Measurements from ENCODE around the gene STON2.
"Not testable (repeated sequence)": the region's sequence is repeated elsewhere in the genome, so short reads cannot be mapped to it uniquely, and the experiment has no call there.

Gene STON2

GRCh38 chr14:81430235-81430634 lies 30.1 kb upstream of the STON2 start:
- H3K4me3 ChIP-seq (ENCODE audit: insufficient read length, low read depth), result no peak overlapping the region
- no peak overlapping the region for H3K9ac ChIP-seq (ENCODE audit: insufficient read length, low read depth)
- no peak for TF ChIP-seq YY1 (IDR thresholded peaks at IDR 0.05; ENCODE audit: insufficient read depth, insufficient read length)
- TF ChIP-seq ZNF274 (IDR thresholded peaks at IDR 0.05; ENCODE audit: low read depth, low read length), result no peak
- TF ChIP-seq SUZ12 (IDR thresholded peaks at IDR 0.05; ENCODE audit: extremely low read depth, insufficient read depth, insufficient read length), result no peak
- peaks cover 5% of the 10 kb centered on the region for H3K4me1 ChIP-seq (ENCODE audit: insufficient read depth, insufficient read length)
- peaks cover 6% of the 10 kb centered on the region for H3K27me3 ChIP-seq (ENCODE audit: insufficient read depth, insufficient read length)
- no peaks in the 10 kb centered on the region for H3K9me3 ChIP-seq (ENCODE audit: insufficient read depth, low read length)
- peaks cover 3% of the 10 kb centered on the region for H3K36me3 ChIP-seq (ENCODE audit: insufficient read depth, insufficient read length, low read length)
- DNase-seq (ENCODE audit: low read depth, low spot score), result no peak

DNA sequence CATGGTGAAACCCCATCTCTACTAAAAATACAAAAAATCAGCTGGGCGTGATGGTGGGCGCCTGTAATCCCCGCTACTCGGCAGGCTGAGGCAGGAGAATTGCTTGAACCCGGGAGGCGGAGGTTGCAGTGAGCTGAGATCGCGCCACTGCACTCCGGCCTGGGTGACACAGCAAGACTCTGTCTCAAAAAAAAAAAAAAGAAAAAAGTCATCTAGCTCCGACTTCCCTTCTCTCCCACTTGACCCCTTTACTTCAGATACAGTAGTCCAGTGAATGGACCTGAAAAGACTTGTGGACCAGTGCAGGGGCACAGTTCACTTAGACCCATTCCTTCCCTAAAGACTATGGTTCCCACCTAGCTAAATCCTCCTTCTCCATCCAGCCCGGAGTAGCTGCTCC lies 29.6 kb upstream of the STON2 start:
- not testable (repeated sequence) for H3K36me3 ChIP-seq (ENCODE audit: insufficient read depth, insufficient read length, low read length); H3K9ac ChIP-seq (ENCODE audit: insufficient read length, low read depth); H3K4me3 ChIP-seq (ENCODE audit: insufficient read length, low read depth); H3K9me3 ChIP-seq (ENCODE audit: insufficient read depth, low read length); DNase-seq (ENCODE audit: low read depth, low spot score); H3K4me1 ChIP-seq (ENCODE audit: insufficient read depth, insufficient read length); H3K27me3 ChIP-seq (ENCODE audit: insufficient read depth, insufficient read length)

GRCh38 chr14:81429028-81429427 lies 28.9 kb upstream of the STON2 start:
- no peak for DNase-seq (ENCODE audit: low read depth, low spot score)
- Histone ChIP-seq H3K9me3 (ENCODE audit: insufficient read depth, low read length) (no peaks in the 10 kb centered on the region), H3K9ac (ENCODE audit: insufficient read length, low read depth) (no peak overlapping the region), H3K4me3 (ENCODE audit: insufficient read length, low read depth) (no peak overlapping the region), H3K27me3 (ENCODE audit: insufficient read depth, insufficient read length) (no peaks in the 10 kb centered on the region), H3K36me3 (ENCODE audit: insufficient read depth, insufficient read length, low read length) (peaks cover 3% of the 10 kb centered on the region), H3K4me1 (ENCODE audit: insufficient read depth, insufficient read length) (peaks cover 5% of the 10 kb centered on the region)
- TF ChIP-seq YY1 (IDR thresholded peaks at IDR 0.05; ENCODE audit: insufficient read depth, insufficient read length), result no peak
- no peak for TF ChIP-seq SUZ12 (IDR thresholded peaks at IDR 0.05; ENCODE audit: extremely low read depth, insufficient read depth, insufficient read length)
- TF ChIP-seq ZNF274 (IDR thresholded peaks at IDR 0.05; ENCODE audit: low read depth, low read length), result no peak

DNA sequence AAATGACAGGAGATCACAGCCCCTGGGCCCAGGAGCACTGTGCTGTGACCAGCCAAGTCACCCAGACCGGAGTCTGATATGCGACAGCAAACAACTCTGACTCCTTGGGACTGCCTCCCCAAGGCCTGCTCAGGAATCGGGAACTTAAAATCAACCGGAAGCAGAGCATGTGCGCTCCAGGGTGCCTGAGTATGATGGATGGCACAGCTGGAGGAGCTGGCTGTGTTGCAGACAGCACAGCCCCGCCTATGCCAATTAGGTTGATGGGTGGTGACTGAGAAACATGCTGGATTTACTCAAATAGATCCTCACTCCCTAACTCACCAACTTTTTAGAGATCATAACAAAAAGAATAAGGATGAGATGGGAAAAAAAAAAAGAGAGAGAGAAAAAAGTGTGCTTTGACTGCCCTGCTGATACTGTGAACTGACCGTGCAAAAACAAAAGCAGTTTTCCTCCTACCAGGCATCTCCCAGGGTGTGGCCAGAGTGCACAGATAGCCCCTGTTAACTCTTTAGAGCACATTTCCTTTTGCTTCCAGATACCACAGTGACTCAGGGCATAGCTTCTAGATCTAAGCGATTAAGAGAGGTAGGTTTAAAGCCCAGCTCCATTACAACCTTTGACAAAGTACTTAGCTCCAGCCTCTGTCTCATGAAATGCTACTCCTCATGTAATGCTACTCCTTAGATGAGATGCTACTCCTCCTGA lies 27.4 kb upstream of the STON2 start:
- no peak for DNase-seq (ENCODE audit: low read depth, low spot score)
- Histone ChIP-seq H3K4me3 (ENCODE audit: insufficient read length, low read depth) (no peak overlapping the region), H3K27me3 (ENCODE audit: insufficient read depth, insufficient read length) (no peaks in the 10 kb centered on the region), H3K4me1 (ENCODE audit: insufficient read depth, insufficient read length) (peaks cover 5% of the 10 kb centered on the region), H3K9ac (ENCODE audit: insufficient read length, low read depth) (no peak overlapping the region), H3K9me3 (ENCODE audit: insufficient read depth, low read length) (no peaks in the 10 kb centered on the region), H3K36me3 (ENCODE audit: insufficient read depth, insufficient read length, low read length) (peaks cover 3% of the 10 kb centered on the region)
- TF ChIP-seq ZNF274 (IDR thresholded peaks at IDR 0.05; ENCODE audit: low read depth, low read length) (no peak), YY1 (IDR thresholded peaks at IDR 0.05; ENCODE audit: insufficient read depth, insufficient read length) (no peak), SUZ12 (IDR thresholded peaks at IDR 0.05; ENCODE audit: extremely low read depth, insufficient read depth, insufficient read length) (no peak)

DNA sequence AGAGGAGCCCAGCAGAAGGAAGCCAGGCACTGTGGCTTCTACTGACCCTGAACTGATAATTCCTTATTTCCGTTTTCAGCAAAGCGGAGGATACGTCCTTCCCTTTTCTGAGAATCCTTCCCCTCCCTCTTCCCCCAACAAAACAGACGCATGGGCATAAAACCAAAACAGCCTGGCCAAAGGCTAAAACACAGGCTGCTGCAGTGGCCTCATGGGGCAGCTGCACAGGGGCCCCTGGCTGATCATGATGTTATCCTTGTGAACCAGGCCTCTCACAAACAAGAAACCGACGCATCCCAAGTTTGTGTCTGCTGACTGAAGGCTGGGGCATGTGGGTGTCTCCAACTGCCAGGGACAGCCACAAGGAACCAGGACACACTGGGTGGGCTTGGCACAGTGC lies 23.4 kb upstream of the STON2 start:
- no peak for DNase-seq (ENCODE audit: low read depth, low spot score)
- H3K36me3 ChIP-seq (ENCODE audit: insufficient read depth, insufficient read length, low read length), result peaks cover 3% of the 10 kb centered on the region

DNA sequence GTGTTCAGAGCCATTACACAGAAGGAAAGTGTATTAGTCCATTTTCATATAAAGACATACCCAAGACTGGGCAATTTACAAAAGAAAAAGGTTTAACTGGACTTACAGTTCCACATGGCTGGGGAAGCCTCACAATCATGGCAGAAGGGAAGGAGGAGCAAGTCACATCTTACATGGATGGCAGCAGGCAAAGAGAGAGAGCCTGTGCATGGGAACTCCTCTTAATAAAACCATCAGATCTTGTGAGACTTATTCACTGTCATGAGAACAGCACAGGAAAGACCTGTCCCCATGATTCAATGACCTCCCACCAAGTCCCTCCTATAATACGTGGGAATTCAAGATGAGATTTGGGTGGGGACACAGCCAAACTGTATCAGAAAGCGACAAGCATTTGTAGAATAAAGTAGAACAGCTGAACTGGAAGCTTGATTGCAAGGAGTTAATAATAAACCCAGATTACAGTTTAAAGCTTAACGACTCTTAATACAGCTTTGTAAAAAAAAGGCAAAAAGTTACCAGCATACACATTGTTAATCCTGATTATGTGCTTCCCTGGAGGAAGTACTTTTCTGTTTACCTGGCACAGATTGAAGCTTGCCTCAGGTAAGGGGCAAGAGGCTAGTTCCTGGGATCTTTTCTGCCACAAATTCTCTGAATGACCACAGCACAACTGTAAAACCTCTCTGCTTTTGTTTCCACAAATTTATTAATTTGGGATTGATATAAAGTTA lies 18.1 kb upstream of the STON2 start:
- H3K27me3 ChIP-seq (ENCODE audit: insufficient read depth, insufficient read length), result no peaks in the 10 kb centered on the region
- no peaks in the 10 kb centered on the region for H3K36me3 ChIP-seq (ENCODE audit: insufficient read depth, insufficient read length, low read length)
- H3K4me3 ChIP-seq (ENCODE audit: insufficient read length, low read depth), result no peak overlapping the region
- H3K9ac ChIP-seq (ENCODE audit: insufficient read length, low read depth), result no peak overlapping the region
- H3K9me3 ChIP-seq (ENCODE audit: insufficient read depth, low read length), result no peaks in the 10 kb centered on the region; the same call in 1 of the 2 replicates
- TF ChIP-seq YY1 (IDR thresholded peaks at IDR 0.05; ENCODE audit: insufficient read depth, insufficient read length) (no peak), SUZ12 (IDR thresholded peaks at IDR 0.05; ENCODE audit: extremely low read depth, insufficient read depth, insufficient read length) (no peak), ZNF274 (IDR thresholded peaks at IDR 0.05; ENCODE audit: low read depth, low read length) (no peak)
- DNase-seq (ENCODE audit: low read depth, low spot score), result no peak
- H3K4me1 ChIP-seq (ENCODE audit: insufficient read depth, insufficient read length), result no peaks in the 10 kb centered on the region

More for the DNA sequence above, 23.4 kb upstream of the STON2 start:
- H3K27me3 ChIP-seq (ENCODE audit: insufficient read depth, insufficient read length), result no peaks in the 10 kb centered on the region
- TF ChIP-seq ZNF274 (IDR thresholded peaks at IDR 0.05; ENCODE audit: low read depth, low read length) (no peak), YY1 (IDR thresholded peaks at IDR 0.05; ENCODE audit: insufficient read depth, insufficient read length) (no peak), SUZ12 (IDR thresholded peaks at IDR 0.05; ENCODE audit: extremely low read depth, insufficient read depth, insufficient read length) (no peak)
- H3K9ac ChIP-seq (ENCODE audit: insufficient read length, low read depth), result no peak overlapping the region
- H3K9me3 ChIP-seq (ENCODE audit: insufficient read depth, low read length), result no peaks in the 10 kb centered on the region
- H3K4me3 ChIP-seq (ENCODE audit: insufficient read length, low read depth), result no peak overlapping the region
- H3K4me1 ChIP-seq (ENCODE audit: insufficient read depth, insufficient read length), result peaks cover 3% of the 10 kb centered on the region

DNA sequence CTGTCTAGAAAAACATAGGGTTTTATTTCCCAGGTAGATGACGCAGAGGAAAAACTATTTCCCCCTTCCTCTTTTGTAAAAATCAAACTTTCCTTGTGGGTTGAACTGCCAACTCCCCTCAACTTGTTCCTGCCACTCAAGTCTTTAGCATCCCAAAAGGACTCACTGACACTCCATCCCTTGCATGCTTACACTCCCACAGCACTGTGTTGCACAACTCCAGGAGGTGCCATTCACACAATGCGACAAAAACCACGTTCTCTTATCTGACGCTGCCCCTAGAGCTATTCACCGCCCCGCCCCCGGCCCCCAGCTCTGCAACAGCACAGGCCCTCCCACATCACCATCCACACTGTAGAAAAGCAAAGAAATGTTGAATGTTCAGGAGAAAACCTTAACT lies 16.9 kb upstream of the STON2 start:
- no peaks in the 10 kb centered on the region for H3K27me3 ChIP-seq (ENCODE audit: insufficient read depth, insufficient read length)
- no peak overlapping the region for H3K4me3 ChIP-seq (ENCODE audit: insufficient read length, low read depth)
- H3K9ac ChIP-seq (ENCODE audit: insufficient read length, low read depth), result no peak overlapping the region
- DNase-seq (ENCODE audit: low read depth, low spot score), result no peak
- H3K4me1 ChIP-seq (ENCODE audit: insufficient read depth, insufficient read length), result no peaks in the 10 kb centered on the region
- TF ChIP-seq YY1 (IDR thresholded peaks at IDR 0.05; ENCODE audit: insufficient read depth, insufficient read length) (no peak), SUZ12 (IDR thresholded peaks at IDR 0.05; ENCODE audit: extremely low read depth, insufficient read depth, insufficient read length) (no peak), ZNF274 (IDR thresholded peaks at IDR 0.05; ENCODE audit: low read depth, low read length) (no peak)
- no peaks in the 10 kb centered on the region; the same call in 1 of the 2 replicates for H3K9me3 ChIP-seq (ENCODE audit: insufficient read depth, low read length)
- H3K36me3 ChIP-seq (ENCODE audit: insufficient read depth, insufficient read length, low read length), result no peaks in the 10 kb centered on the region

Data from NT2/D1 (cell line).